ENCODE measurements around the gene C2CD4D.
A peak's percentile ranks its signal among the peaks of the same experiment; 100 is the strongest.

C2CD4D gene

DNA sequence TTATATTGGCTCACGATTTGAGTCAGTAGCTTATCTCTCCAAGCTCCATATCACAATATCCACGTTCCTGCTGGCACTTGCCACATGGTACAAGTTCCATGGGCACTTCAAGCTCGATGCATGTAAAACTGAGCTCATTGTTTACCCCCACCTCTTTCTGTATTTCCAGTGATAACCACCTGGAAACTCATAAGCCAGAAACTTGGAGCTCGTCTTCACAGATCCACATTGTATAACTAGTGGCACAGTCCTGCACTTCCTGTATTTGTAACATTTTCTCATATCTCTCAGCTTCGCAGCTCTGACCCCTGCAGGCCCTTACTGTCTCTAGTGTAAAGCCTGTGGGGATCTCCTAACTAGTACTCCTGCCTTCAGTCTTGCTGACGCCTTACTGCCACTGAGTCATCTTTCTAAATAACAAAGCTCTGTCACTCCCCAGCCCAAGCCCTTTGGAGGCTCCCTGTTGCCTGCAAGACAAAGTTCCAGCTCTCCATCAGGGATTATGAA lies 6.5 kb upstream of the C2CD4D start:
- Histone ChIP-seq H3K27me3 (ENCODE audit: low read depth, low read length) (no peaks in the 10 kb centered on the region), H3K9me3 (ENCODE audit: control insufficient read depth in 1 of 2, low read length in 2 of 2) (no peaks in the 10 kb centered on the region), H3K4me3 (ENCODE audit: low read depth in 1 of 2, low read length in 2 of 2) (no peak overlapping the region), H3K27ac (ENCODE audit: low read length) (no peak overlapping the region), H3K4me1 (ENCODE audit: control insufficient read depth in 1 of 2, insufficient read depth in 2 of 2, low read length in 2 of 2) (no peaks in the 10 kb centered on the region), H3K36me3 (ENCODE audit: control insufficient read depth in 1 of 2, insufficient read depth in 2 of 2, low read length in 2 of 2) (no peaks in the 10 kb centered on the region)

DNA sequence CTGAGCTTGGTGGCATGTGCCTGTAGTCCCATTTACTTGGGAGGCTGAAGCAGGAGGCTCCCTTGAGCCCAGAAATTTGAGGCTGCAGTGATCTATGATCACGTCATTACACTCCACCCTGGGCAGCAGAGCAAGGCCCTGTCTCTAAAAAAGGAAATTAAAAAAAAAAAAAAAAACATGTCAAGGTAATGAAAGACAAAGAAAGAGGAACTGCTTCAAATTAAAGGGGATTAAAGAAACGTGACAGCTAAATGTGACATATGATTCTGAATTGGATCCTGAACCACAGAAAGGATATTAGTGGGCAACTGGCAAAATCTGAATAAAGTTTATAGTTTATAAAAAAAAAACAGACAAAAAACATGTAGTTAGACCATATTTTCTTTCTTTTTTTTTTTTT lies 3.8 kb upstream of the C2CD4D start:
- H3K27me3 ChIP-seq (ENCODE audit: low read depth, low read length) = peaks cover 16% of the 10 kb centered on the region
- no peak overlapping the region for H3K27ac ChIP-seq (ENCODE audit: low read length)
- H3K9me3 ChIP-seq (ENCODE audit: control insufficient read depth in 1 of 2, low read length in 2 of 2) = no peaks in the 10 kb centered on the region
- H3K4me3 ChIP-seq (ENCODE audit: low read depth in 1 of 2, low read length in 2 of 2) = no peak overlapping the region
- H3K36me3 ChIP-seq (ENCODE audit: control insufficient read depth in 1 of 2, insufficient read depth in 2 of 2, low read length in 2 of 2) = no peaks in the 10 kb centered on the region
- peaks cover 0 to 19% of the 10 kb centered on the region in 2 donors for H3K4me1 ChIP-seq (ENCODE audit: control insufficient read depth in 1 of 2, insufficient read depth in 2 of 2, low read length in 2 of 2)

DNA sequence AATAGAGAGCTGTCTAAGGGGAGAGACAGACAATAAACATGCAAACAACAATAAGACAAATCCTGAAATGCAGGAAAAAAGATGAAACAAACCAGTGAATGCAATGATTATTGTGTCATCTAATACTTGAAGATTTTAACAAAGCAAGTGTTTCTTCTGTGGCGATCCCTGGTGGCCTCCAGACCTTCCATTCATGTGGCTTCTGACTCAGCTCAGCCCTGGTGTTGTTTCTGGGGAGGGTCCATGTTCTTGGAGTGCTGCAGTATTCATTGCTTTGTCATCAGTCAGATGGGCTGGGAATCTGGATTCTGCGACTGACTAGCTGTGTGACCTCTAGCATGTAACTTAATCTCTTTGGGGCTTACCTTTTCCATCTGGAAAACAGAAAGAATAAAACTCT lies 1.5 kb upstream of the C2CD4D start:
- Histone ChIP-seq H3K9me3 (ENCODE audit: control insufficient read depth in 1 of 2, low read length in 2 of 2) (no peaks in the 10 kb centered on the region), H3K4me1 (ENCODE audit: control insufficient read depth in 1 of 2, insufficient read depth in 2 of 2, low read length in 2 of 2) (peaks cover 2 to 29% of the 10 kb centered on the region in 2 donors), H3K27me3 (ENCODE audit: low read depth, low read length) (peaks cover 25% of the 10 kb centered on the region), H3K4me3 (ENCODE audit: low read depth in 1 of 2, low read length in 2 of 2) (no peak overlapping the region), H3K27ac (ENCODE audit: low read length) (no peak overlapping the region), H3K36me3 (ENCODE audit: control insufficient read depth in 1 of 2, insufficient read depth in 2 of 2, low read length in 2 of 2) (no peaks in the 10 kb centered on the region)

DNA sequence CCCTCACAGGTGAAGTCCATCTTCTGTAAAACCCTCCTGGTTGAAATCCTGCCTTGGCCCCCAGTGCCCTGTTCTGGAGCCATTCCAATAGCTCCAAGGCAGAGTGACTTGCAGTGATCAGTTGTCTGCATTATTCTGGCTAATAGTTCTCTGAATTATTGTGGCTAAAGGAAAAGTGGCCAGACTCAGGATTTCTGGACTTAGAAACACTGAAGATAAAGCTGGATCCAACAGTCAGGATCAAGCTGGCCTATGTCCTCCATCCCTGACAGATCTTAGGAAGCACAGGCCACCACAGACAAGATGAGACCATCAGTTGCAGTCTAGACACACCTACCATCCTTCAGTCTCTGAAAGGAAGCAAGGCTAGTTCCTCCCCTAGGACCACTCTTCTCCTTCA lies 801 bp upstream of the C2CD4D start:
- Histone ChIP-seq H3K27me3 (ENCODE audit: low read depth, low read length) (peaks cover 25% of the 10 kb centered on the region), H3K4me3 (ENCODE audit: low read depth in 1 of 2, low read length in 2 of 2) (peak overlapping the region in 1 of 2 donors; percentile 41), H3K9me3 (ENCODE audit: control insufficient read depth in 1 of 2, low read length in 2 of 2) (no peaks in the 10 kb centered on the region), H3K36me3 (ENCODE audit: control insufficient read depth in 1 of 2, insufficient read depth in 2 of 2, low read length in 2 of 2) (no peaks in the 10 kb centered on the region), H3K4me1 (ENCODE audit: control insufficient read depth in 1 of 2, insufficient read depth in 2 of 2, low read length in 2 of 2) (peaks cover 5 to 29% of the 10 kb centered on the region in 2 donors), H3K27ac (ENCODE audit: low read length) (peak overlapping the region; percentile 76)

DNA sequence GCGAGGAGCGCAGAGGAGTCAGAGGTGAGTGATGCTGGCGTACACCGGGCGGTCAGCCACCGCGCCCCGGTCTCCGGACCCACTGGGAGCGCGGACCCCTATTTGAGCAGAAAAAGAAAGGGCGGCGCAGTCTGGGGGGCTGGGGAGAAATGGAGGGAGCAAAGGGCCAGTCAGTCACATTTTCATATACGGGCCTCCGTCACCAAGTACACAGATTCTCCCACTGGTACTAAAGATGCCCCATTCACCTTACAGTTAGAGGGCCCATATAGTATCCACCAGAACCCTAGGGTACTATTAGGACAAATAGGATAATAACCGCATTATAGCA lies 573 bp downstream of the C2CD4D start:
- H3K27ac ChIP-seq (ENCODE audit: low read length) = no peak overlapping the region
- H3K4me3 ChIP-seq (ENCODE audit: low read depth in 1 of 2, low read length in 2 of 2) = peak overlapping the region; percentile 41 to 55
- H3K9me3 ChIP-seq (ENCODE audit: control insufficient read depth in 1 of 2, low read length in 2 of 2) = no peaks in the 10 kb centered on the region
- H3K27me3 ChIP-seq (ENCODE audit: low read depth, low read length) = peaks cover 25% of the 10 kb centered on the region
- H3K36me3 ChIP-seq (ENCODE audit: control insufficient read depth in 1 of 2, insufficient read depth in 2 of 2, low read length in 2 of 2) = no peaks in the 10 kb centered on the region
- peaks cover 5 to 29% of the 10 kb centered on the region in 2 donors for H3K4me1 ChIP-seq (ENCODE audit: control insufficient read depth in 1 of 2, insufficient read depth in 2 of 2, low read length in 2 of 2)

DNA sequence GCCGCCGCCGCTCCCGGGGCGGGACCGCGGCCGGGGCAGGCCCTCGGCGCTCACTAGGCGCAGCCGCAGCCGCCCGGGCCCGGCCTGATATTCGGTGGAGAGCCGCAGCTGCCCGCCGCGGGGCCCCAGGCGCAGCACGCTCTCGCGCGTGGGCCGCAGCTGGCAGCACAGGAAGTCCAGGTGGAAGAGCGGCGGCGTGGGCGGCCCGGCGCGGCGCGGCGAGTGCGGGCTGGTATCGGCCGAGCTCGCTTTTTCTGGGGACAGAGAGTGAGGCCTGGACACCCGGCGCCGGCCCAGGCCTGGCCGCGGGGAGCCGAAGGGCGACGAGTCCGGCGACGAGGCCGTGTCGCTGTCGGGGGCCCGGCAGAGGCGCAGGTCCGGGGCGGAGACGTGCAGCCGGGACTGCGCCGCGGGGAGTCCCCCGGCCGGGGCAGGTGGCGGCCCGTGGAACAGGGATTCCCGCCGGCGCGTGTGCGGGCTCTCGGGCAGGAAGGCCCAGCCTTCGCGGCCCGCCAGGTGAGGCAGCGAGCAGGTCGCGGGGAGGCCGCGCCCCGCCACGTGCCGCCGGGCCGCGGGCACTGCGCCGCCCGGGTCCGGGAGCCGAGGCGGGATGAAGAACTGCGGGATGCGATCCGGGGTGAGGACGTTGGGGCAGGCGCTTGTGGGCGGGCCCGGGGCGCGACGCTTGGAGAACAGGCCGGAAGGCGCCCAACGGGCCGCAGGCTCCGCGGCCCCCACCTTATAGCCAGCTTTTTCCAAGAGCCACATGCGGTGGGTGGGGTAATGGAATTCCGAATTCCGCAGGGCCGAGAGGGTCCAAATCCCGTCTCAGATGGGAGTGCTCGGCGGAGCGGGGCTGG lies 1.2 kb downstream of the C2CD4D start:
- H3K36me3 ChIP-seq (ENCODE audit: control insufficient read depth in 1 of 2, insufficient read depth in 2 of 2, low read length in 2 of 2) = no peaks in the 10 kb centered on the region
- peaks cover 5 to 29% of the 10 kb centered on the region in 2 donors for H3K4me1 ChIP-seq (ENCODE audit: control insufficient read depth in 1 of 2, insufficient read depth in 2 of 2, low read length in 2 of 2)
- peak overlapping the region in 1 of 2 donors; percentile 55 for H3K4me3 ChIP-seq (ENCODE audit: low read depth in 1 of 2, low read length in 2 of 2)
- H3K27ac ChIP-seq (ENCODE audit: low read length) = no peak overlapping the region
- H3K9me3 ChIP-seq (ENCODE audit: control insufficient read depth in 1 of 2, low read length in 2 of 2) = no peaks in the 10 kb centered on the region
- peaks cover 25% of the 10 kb centered on the region for H3K27me3 ChIP-seq (ENCODE audit: low read depth, low read length)

DNA sequence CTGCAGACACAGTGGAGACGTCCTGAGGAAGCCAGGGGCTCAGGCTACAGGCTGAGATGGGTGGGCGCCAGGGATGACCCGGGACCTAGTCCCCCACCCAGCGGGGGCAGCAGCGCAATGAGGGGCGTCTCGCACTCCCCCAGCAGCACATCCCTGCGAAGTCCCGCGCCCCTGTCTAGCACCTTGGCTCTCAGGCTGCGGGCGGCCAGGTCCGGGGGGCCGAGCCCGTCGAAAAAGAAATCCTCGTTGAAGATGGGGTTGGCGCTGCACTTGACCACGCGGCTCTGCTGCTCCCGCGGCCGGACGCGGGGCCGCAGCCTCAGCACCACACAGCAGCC lies 1.8 kb downstream of the C2CD4D start:
- H3K9me3 ChIP-seq (ENCODE audit: control insufficient read depth in 1 of 2, low read length in 2 of 2) = no peaks in the 10 kb centered on the region
- H3K36me3 ChIP-seq (ENCODE audit: control insufficient read depth in 1 of 2, insufficient read depth in 2 of 2, low read length in 2 of 2) = no peaks in the 10 kb centered on the region
- peaks cover 25% of the 10 kb centered on the region for H3K27me3 ChIP-seq (ENCODE audit: low read depth, low read length)
- no peak overlapping the region for H3K27ac ChIP-seq (ENCODE audit: low read length)
- H3K4me1 ChIP-seq (ENCODE audit: control insufficient read depth in 1 of 2, insufficient read depth in 2 of 2, low read length in 2 of 2) = peaks cover 5 to 29% of the 10 kb centered on the region in 2 donors
- peak overlapping the region in 1 of 2 donors; percentile 55 for H3K4me3 ChIP-seq (ENCODE audit: low read depth in 1 of 2, low read length in 2 of 2)

DNA sequence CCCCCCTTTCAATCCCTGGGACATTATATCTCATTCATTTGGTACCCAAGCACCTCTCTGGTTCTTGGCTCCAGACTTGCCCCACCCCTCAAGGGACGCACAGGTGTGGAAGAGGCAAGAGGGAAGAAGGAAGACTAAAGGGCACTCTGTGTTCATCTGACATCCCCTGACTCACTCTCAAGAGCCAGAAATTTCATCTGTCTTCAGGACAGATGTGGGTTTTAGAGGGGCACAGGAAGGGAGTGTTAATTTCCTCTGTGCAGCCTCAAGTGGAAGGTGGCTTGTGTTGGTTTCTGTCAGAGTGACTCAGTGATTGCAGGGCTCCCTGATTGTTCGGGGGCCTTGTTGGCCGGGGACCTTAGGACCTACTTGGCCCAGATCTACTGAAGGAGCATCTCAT lies 2.4 kb downstream of the C2CD4D start:
- no peak overlapping the region for H3K27ac ChIP-seq (ENCODE audit: low read length)
- no peaks in the 10 kb centered on the region for H3K9me3 ChIP-seq (ENCODE audit: control insufficient read depth in 1 of 2, low read length in 2 of 2)
- H3K4me1 ChIP-seq (ENCODE audit: control insufficient read depth in 1 of 2, insufficient read depth in 2 of 2, low read length in 2 of 2) = peaks cover 5 to 35% of the 10 kb centered on the region in 2 donors
- no peaks in the 10 kb centered on the region for H3K36me3 ChIP-seq (ENCODE audit: control insufficient read depth in 1 of 2, insufficient read depth in 2 of 2, low read length in 2 of 2)
- H3K4me3 ChIP-seq (ENCODE audit: low read depth in 1 of 2, low read length in 2 of 2) = no peak overlapping the region
- H3K27me3 ChIP-seq (ENCODE audit: low read depth, low read length) = peaks cover 25% of the 10 kb centered on the region

DNA sequence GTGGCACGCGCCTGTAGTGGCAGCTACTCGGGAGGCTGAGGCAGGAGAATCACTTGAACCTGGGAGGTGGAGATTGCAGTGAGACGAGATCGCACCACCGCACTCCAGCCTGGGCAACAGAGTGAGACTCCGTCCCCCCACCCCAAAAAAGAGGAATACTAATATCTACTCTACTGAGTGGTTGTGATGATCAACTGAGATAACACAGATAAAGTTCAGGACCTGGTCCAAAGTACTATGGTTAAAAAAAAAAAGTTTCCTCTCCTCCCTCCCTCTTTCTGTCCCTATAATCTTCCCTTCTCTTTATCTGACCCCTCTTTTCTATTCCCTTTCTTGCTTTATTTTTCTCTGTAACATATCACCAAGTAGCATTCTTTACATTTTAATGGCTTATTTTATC lies 4.0 kb downstream of the C2CD4D start:
- H3K27ac ChIP-seq (ENCODE audit: low read length) = no peak overlapping the region
- no peak overlapping the region for H3K4me3 ChIP-seq (ENCODE audit: low read depth in 1 of 2, low read length in 2 of 2)
- H3K9me3 ChIP-seq (ENCODE audit: control insufficient read depth in 1 of 2, low read length in 2 of 2) = no peaks in the 10 kb centered on the region
- peaks cover 5 to 35% of the 10 kb centered on the region in 2 donors for H3K4me1 ChIP-seq (ENCODE audit: control insufficient read depth in 1 of 2, insufficient read depth in 2 of 2, low read length in 2 of 2)
- peaks cover 25% of the 10 kb centered on the region for H3K27me3 ChIP-seq (ENCODE audit: low read depth, low read length)
- no peaks in the 10 kb centered on the region for H3K36me3 ChIP-seq (ENCODE audit: control insufficient read depth in 1 of 2, insufficient read depth in 2 of 2, low read length in 2 of 2)

DNA sequence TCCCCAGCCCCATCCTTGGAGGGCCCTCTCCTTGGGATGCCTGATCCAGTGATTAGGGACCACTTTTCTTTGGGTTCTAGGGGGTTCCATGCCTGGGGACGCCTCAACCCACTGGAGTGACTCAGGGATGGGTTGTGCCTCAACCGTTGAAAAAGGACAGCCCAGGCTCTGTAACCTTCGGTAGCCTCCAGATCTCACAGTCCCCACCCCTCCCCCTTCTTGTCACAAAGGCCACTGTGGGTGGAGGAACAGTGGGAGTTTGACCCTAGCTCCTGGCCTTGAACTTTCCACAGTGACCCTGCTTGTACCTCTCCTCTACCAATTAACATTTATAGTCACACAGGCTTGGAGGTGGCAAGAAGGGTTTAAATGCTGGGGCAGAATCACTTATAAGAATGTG lies 5.4 kb downstream of the C2CD4D start:
- H3K27me3 ChIP-seq (ENCODE audit: low read depth, low read length) = peaks cover 19% of the 10 kb centered on the region
- peaks cover 9 to 24% of the 10 kb centered on the region in 2 donors for H3K4me1 ChIP-seq (ENCODE audit: control insufficient read depth in 1 of 2, insufficient read depth in 2 of 2, low read length in 2 of 2)
- no peaks in the 10 kb centered on the region for H3K36me3 ChIP-seq (ENCODE audit: control insufficient read depth in 1 of 2, insufficient read depth in 2 of 2, low read length in 2 of 2)
- H3K9me3 ChIP-seq (ENCODE audit: control insufficient read depth in 1 of 2, low read length in 2 of 2) = no peaks in the 10 kb centered on the region
- H3K27ac ChIP-seq (ENCODE audit: low read length) = no peak overlapping the region
- H3K4me3 ChIP-seq (ENCODE audit: low read depth in 1 of 2, low read length in 2 of 2) = no peak overlapping the region

DNA sequence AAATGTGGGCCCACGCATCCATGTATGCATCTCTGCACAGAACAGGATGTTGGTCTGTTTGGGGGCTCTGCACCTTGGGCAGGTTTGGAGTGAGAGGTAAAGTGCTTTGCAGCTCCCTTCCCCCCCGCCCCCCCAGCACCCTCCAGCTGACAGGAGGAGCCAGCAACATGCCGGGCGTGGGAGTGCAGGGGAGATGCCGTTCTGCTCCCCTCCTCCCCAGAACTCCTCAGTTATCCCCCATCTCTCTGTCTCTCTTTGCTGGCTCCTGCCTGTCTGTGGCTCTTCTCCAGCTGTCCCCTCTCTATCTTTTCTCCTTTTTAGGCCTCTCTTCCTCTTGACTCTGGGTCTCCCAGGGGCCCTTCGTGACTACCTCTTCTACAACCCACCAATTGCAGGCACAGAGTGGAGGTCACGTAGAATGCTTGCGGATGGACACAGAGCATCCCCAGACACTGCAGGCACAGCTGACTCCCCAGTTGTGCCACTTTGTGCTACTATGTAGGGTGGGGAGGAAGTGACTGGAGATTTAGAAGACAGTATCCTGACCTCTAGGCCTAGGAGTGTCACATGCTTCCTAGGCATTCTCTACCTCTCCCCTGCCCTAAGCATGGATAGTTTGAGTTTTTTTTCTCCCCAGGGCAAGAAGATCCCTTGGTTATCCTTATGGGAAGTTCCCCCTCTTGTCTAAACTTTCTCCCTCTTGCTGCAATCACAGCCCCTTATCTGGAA lies 6.3 kb downstream of the C2CD4D start:
- H3K27me3 ChIP-seq (ENCODE audit: low read depth, low read length) = peaks cover 12% of the 10 kb centered on the region
- H3K4me1 ChIP-seq (ENCODE audit: control insufficient read depth in 1 of 2, insufficient read depth in 2 of 2, low read length in 2 of 2) = peaks cover 9 to 15% of the 10 kb centered on the region in 2 donors
- no peak overlapping the region for H3K27ac ChIP-seq (ENCODE audit: low read length)
- H3K36me3 ChIP-seq (ENCODE audit: control insufficient read depth in 1 of 2, insufficient read depth in 2 of 2, low read length in 2 of 2) = no peaks in the 10 kb centered on the region
- no peak overlapping the region for H3K4me3 ChIP-seq (ENCODE audit: low read depth in 1 of 2, low read length in 2 of 2)
- H3K9me3 ChIP-seq (ENCODE audit: control insufficient read depth in 1 of 2, low read length in 2 of 2) = no peaks in the 10 kb centered on the region
